K562 (cell line): ENCODE measurements around the gene SLC5A10. TPM values are rescaled to one million over a fixed set of nuclear protein-coding genes. Genes with fewer than 3 reads are reported as not detected.

Experiments used
- ATAC-seq: fragments of 200-7000 bp; cut with Tn5 transposase; 3 replicates; pipeline ENCODE4 v1.9.1; 2020; ENCODE audit warnings: moderate library complexity
- BruUV-seq: library from RNA; stranded (reverse); fragments of 400-500 nt; replicated peaks from 2 replicates; lab custom pipeline; 2021; lab: Mats Ljungman, UMichigan
- CTCF ChIA-PET: fragments of 300-600 bp; formaldehyde crosslinking; extraction: SDS; loops from one replicate; lab custom pipeline; 2021; ENCODE audit warnings: low intra/inter-chr PET ratio; lab: Yijun Ruan, JAX
- POLR2A ChIA-PET: fragments of 300-600, 350-650 bp; sonication (Branson Sonifier 250); formaldehyde crosslinking; extraction: SDS; loops from one replicate; lab custom pipeline; 2021; ENCODE audit warnings: antibody characterized with exemption, inconsistent platforms; lab: Yijun Ruan, JAX
- DNase-seq, 4 experiments: peaks; one replicate each; pipeline versions ENCODE4 v3.0.0 to v3.0.0-alpha.2; 2011 to 2018; ENCODE audit warnings: low spot score in 3 of 4, mixed read lengths in 3 of 4; ENCODE audit errors: extremely low read depth in 1 of 4
- FAIRE-seq: peaks from 2 replicates; lab custom pipeline; 2011; peaks lifted over from hg19 to GRCh38; lab: Jason Lieb, UNC
- H2AFZ ChIP-seq: 2 replicates; pipeline ENCODE4 v1.6.0; 2011; ENCODE audit warnings: low read depth, low read length, control low read depth, inconsistent platforms
- H3K27ac ChIP-seq: fragments of 200-600 bp; 3 replicates; pipeline ENCODE4 v1.8.0; 2011; ENCODE audit warnings: low read depth, mild to moderate bottlenecking, control low read depth, inconsistent platforms, low read length, moderate library complexity, mixed read lengths; ENCODE audit errors: extremely low read depth
- H3K27me3 ChIP-seq, 2 experiments: fragments of 300-600 bp in 1 of 2; 2 replicates in 1 of 2; 3 replicates in 1 of 2; pipeline versions ENCODE4 v1.6.0 to v1.8.0; 2011; ENCODE audit warnings: inconsistent platforms in 2 of 2, low read length in 2 of 2, mild to moderate bottlenecking in 1 of 2, mixed read lengths in 1 of 2, moderate library complexity in 1 of 2; ENCODE audit not compliant: control insufficient read depth in 2 of 2, insufficient read depth in 2 of 2
- H3K36me3 ChIP-seq: fragments of 300-600 bp; 3 replicates; pipeline ENCODE4 v1.8.0; 2011; ENCODE audit warnings: mild to moderate bottlenecking, low read length, inconsistent platforms; ENCODE audit not compliant: control insufficient read depth, insufficient read depth
- H3K4me1 ChIP-seq, 2 experiments: fragments of 200-600 bp in 1 of 2; replicated peaks in 1 of 2; 2 replicates in 1 of 2; 3 replicates in 1 of 2; pipeline versions ENCODE4 v1.5.1 to v1.8.0; 2011; ENCODE audit warnings: inconsistent platforms in 2 of 2, low read length in 2 of 2, mild to moderate bottlenecking in 1 of 2, mixed read lengths in 1 of 2, moderate library complexity in 1 of 2; ENCODE audit not compliant: control insufficient read depth in 2 of 2, insufficient read depth in 2 of 2
- H3K4me2 ChIP-seq: 2 replicates; pipeline ENCODE4 v1.6.1; 2011; ENCODE audit warnings: low read length, control low read depth, inconsistent platforms, mixed read lengths; ENCODE audit not compliant: insufficient read depth
- H3K4me3 ChIP-seq: fragments of 200-600 bp; sonication (generic), shearing (Covaris generic); 2 replicates; pipeline ENCODE4 v1.5.1; 2016; ENCODE audit warnings: control low read depth, inconsistent platforms
- H3K79me2 ChIP-seq: fragments of 200-600 bp; 3 replicates; pipeline ENCODE4 v1.8.0; 2011; ENCODE audit warnings: low read length, inconsistent platforms; ENCODE audit not compliant: control insufficient read depth, insufficient read depth
- H3K9ac ChIP-seq, 2 experiments: 2 replicates each; pipeline versions ENCODE4 v1.6.0 to v1.6.1; 2011; ENCODE audit warnings: low read depth in 2 of 2, low read length in 2 of 2, control low read depth in 1 of 2, inconsistent platforms in 1 of 2, mild to moderate bottlenecking in 1 of 2, mixed read lengths in 1 of 2; ENCODE audit not compliant: insufficient read depth in 1 of 2
- H3K9me1 ChIP-seq: one replicate; pipeline ENCODE4 v1.6.0; 2011; ENCODE audit warnings: inconsistent platforms, mild to moderate bottlenecking, low read length, moderate library complexity; ENCODE audit not compliant: control insufficient read depth, insufficient read depth
- H3K9me3 ChIP-seq: replicated peaks from 2 replicates; pipeline ENCODE4 v1.5.1; 2011; ENCODE audit warnings: low read depth, low read length, inconsistent platforms; ENCODE audit not compliant: control insufficient read depth, insufficient read depth
- H4K20me1 ChIP-seq: replicated peaks from 2 replicates; pipeline ENCODE4 v1.6.1; 2011; ENCODE audit warnings: low read length, inconsistent platforms, mixed read lengths; ENCODE audit not compliant: control insufficient read depth, insufficient read depth
- ELF2 ChIP-seq: fragments of 250-450 bp; sonication (Bioruptor Pico); IDR thresholded peaks from 2 replicates; pipeline ENCODE4 v1.5.0; 2021; ENCODE audit warnings: mild to moderate bottlenecking
- EP300 ChIP-seq: IDR thresholded peaks from 2 replicates; pipeline ENCODE4 v1.6.1; 2012; ENCODE audit warnings: low read length, improper control_type of control experiment
- FOS ChIP-seq: IDR thresholded peaks from 3 replicates; pipeline ENCODE4 v1.6.1; 2011; ENCODE audit not compliant: insufficient read length; ENCODE audit errors: extremely low read depth
- GABPB1 ChIP-seq: sonication (generic); formaldehyde crosslinking; IDR thresholded peaks from 2 replicates; pipeline ENCODE4 v1.8.0; 2022; ENCODE audit warnings: mild to moderate bottlenecking, missing genetic modification reagents
- HMGN3 ChIP-seq: IDR thresholded peaks from 2 replicates; pipeline ENCODE4 v1.6.1; 2011; ENCODE audit warnings: borderline replicate concordance, low read depth, mild to moderate bottlenecking, mixed read lengths, low read length; ENCODE audit not compliant: insufficient read length; ENCODE audit errors: extremely low read depth
- NCOA1 ChIP-seq: fragments of 450-650 bp; IDR thresholded peaks from 2 replicates; pipeline ENCODE4 v1.6.1; 2016; ENCODE audit warnings: low read depth
- NCOR1 ChIP-seq: fragments of 450-650 bp; IDR thresholded peaks from 2 replicates; pipeline ENCODE4 v1.6.1; 2016; ENCODE audit warnings: mild to moderate bottlenecking, moderate library complexity
- NFRKB ChIP-seq: fragments of 450-650 bp; IDR thresholded peaks from 2 replicates; pipeline ENCODE4 v1.6.1; 2016; ENCODE audit warnings: low read depth
- POLR2AphosphoS2 ChIP-seq: IDR thresholded peaks from 2 replicates; pipeline ENCODE4 v1.6.1; 2012; ENCODE audit warnings: low read length, improper control_type of control experiment
- POLR3A ChIP-seq: IDR thresholded peaks from 2 replicates; pipeline ENCODE4 v1.6.1; 2011; ENCODE audit warnings: borderline replicate concordance, mild to moderate bottlenecking, moderate library complexity; ENCODE audit not compliant: insufficient read length, insufficient read depth; ENCODE audit errors: extremely low read depth
- SLC30A9 ChIP-seq: fragments of 250-450 bp; sonication (Bioruptor Pico); IDR thresholded peaks from 2 replicates; pipeline ENCODE4 v1.8.0; 2022; ENCODE audit warnings: mild to moderate bottlenecking, moderate library complexity
- SOX6 ChIP-seq: fragments of 450-650 bp; IDR thresholded peaks from 2 replicates; pipeline ENCODE4 v1.6.1; 2014; ENCODE audit warnings: mild to moderate bottlenecking
- SP2 ChIP-seq: IDR thresholded peaks from 2 replicates; pipeline ENCODE4 v1.6.1; 2011; ENCODE audit warnings: mild to moderate bottlenecking, low read depth, low read length, moderate library complexity; ENCODE audit not compliant: poor library complexity, severe bottlenecking; ENCODE audit errors: extremely low read depth
- ZNF124 ChIP-seq: sonication (generic); formaldehyde crosslinking; IDR thresholded peaks from 2 replicates; pipeline ENCODE4 v1.8.1; 2022; ENCODE audit warnings: missing genetic modification reagents
- ZNF780A ChIP-seq: fragments of 250-450 bp; sonication (Bioruptor Pico); IDR thresholded peaks from 2 replicates; pipeline ENCODE4 v1.5.0; 2021; ENCODE audit warnings: mild to moderate bottlenecking
- ZNF79 ChIP-seq: fragments of 250-450 bp; sonication (Bioruptor Pico); IDR thresholded peaks from 2 replicates; pipeline ENCODE4 v1.4.0; 2020; ENCODE audit warnings: low read depth, mild to moderate bottlenecking, moderate library complexity
- ZSCAN29 ChIP-seq: fragments of 450-650 bp; IDR thresholded peaks from 2 replicates; pipeline ENCODE4 v1.6.1; 2017
- ZZZ3 ChIP-seq: fragments of 450-650 bp; IDR thresholded peaks from 2 replicates; pipeline ENCODE4 v1.6.1; 2016; ENCODE audit warnings: antibody characterized with exemption, mild to moderate bottlenecking, moderate library complexity
- WGBS: fragments of 100-300 bp; shearing (Covaris generic); methylation state at CpG from one replicate; pipeline ENCODE4 v1.1.6; 2016; ENCODE audit warnings: low coverage, mixed read lengths; ENCODE audit not compliant: insufficient coverage; ENCODE audit errors: missing lambda C conversion rate; 5-methylcytosine and 5-hydroxymethylcytosine counted together
- in situ Hi-C: fragments of 300-500 bp; cut with MboI; formaldehyde crosslinking; loops from 4 replicates; pipeline ENCODE4 v1.15.0; 2018; ENCODE audit warnings: inconsistent platforms, mixed read lengths
- intact Hi-C: fragments of 100-400 bp; cut with micrococcal nuclease; formaldehyde crosslinking; loops from 2 replicates; pipeline ENCODE4 v1.14.2; 2022
- polyA plus RNA-seq, 8 experiments: library from polyadenylated mRNA; depleted of rRNA in 4 of 8; stranded (reverse) in 5 of 8; unstranded in 3 of 8; fragments of >200 nt; fragmentation: Nextera tagmentation in 2 of 8; fragmentation: Illumina TruSeq in 1 of 8; extraction: Ambion mirVana in 2 of 8; extraction: Trizol in 1 of 8; gene quantifications; 2 replicates each; pipeline versions ENCODE4 v1.2.1 to v1.2.3, GENCODE V29; 2011 to 2014; ENCODE audit warnings: inconsistent platforms in 1 of 8, missing spikeins in 1 of 8
- total RNA-seq, 7 experiments: library from RNA; depleted of rRNA in 6 of 7; stranded (reverse); fragments of >200 nt in 6 of 7; fragmentation: Illumina TruSeq in 2 of 7; extraction: Trizol in 2 of 7; gene quantifications; 2 replicates each; pipeline versions ENCODE4 v1.2.1 to v1.2.3, GENCODE V29; 2011 to 2021; ENCODE audit warnings: low replicate concordance in 1 of 7
- TF ChIP-seq, protein P1 (sequence below): fragments of 450-650 bp; IDR thresholded peaks from 2 replicates; pipeline ENCODE4 v1.7.1; 2018; ENCODE audit warnings: mild to moderate bottlenecking, low read depth; ENCODE audit not compliant: partially characterized antibody
- TF ChIP-seq, protein P2 (sequence below): fragments of 250-450 bp; sonication (Bioruptor Pico); IDR thresholded peaks from 2 replicates; pipeline ENCODE4 v1.8.0; 2021; ENCODE audit warnings: moderate library complexity, mild to moderate bottlenecking, inconsistent platforms

Gene SLC5A10
- total and polyA plus RNA-seq, 9 of the 15 experiments (the other 6 are each of a cell fraction or from before 2014, with no cell fraction given) = 0.03 to 0.09 (median 0.03) TPM; not detected in 5

DNA sequence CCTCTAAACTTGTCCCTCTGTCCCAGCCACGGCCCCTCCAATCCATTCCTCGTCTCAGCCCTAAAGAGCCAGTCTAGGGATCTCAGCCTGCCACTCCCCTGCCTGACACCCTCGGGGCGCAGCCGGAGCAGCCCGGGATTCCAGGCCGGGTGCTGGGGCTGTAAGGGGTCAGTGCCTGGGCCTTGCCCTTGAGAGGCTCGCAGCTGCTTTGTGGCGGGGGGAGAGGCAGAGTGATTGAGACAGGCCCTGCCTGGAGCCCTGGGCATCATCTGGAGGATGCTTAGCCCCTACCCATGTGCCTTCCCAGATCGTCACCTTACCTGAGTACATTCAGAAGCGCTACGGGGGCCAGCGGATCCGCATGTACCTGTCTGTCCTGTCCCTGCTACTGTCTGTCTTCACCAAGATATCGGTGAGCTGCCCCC is 8.3 kb downstream of the SLC5A10 start:
- Histone ChIP-seq H3K4me2 (no peak overlapping the region), H3K27me3 (no peaks in the 10 kb centered on the region), H3K36me3 (no peaks in the 10 kb centered on the region), H3K9ac (no peak overlapping the region; a peak in 1 of 4 replicates), H3K9me1 (no peaks in the 10 kb centered on the region), H2AFZ (no peak overlapping the region), H3K4me1 (peaks cover 0 to 28% of the 10 kb centered on the region in 2 experiments; a peak in 2 of 5 replicates), H3K27ac (no peak overlapping the region), H3K4me3 (no peak overlapping the region), H3K9me3 (no peaks in the 10 kb centered on the region), H4K20me1 (no peaks in the 10 kb centered on the region), H3K79me2 (no peaks in the 10 kb centered on the region)
- FAIRE-seq = no peak
- 58% methylated on average over 7 of the region's 15 CpGs for WGBS
- intact Hi-C loops = no loop called here
- BruUV-seq = no TSS peak
- in situ Hi-C loops = no loop called here
- POLR2A ChIA-PET = no interaction called here
- ATAC-seq = no peak
- TF ChIP-seq ZZZ3 = no peak
- TF ChIP-seq GABPB1 = no peak
- no peak for TF ChIP-seq ELF2 (CRISPR knock-in tag)
- no peak for TF ChIP-seq NCOR1
- no peak for TF ChIP-seq SP2
- TF ChIP-seq, protein P1, sequence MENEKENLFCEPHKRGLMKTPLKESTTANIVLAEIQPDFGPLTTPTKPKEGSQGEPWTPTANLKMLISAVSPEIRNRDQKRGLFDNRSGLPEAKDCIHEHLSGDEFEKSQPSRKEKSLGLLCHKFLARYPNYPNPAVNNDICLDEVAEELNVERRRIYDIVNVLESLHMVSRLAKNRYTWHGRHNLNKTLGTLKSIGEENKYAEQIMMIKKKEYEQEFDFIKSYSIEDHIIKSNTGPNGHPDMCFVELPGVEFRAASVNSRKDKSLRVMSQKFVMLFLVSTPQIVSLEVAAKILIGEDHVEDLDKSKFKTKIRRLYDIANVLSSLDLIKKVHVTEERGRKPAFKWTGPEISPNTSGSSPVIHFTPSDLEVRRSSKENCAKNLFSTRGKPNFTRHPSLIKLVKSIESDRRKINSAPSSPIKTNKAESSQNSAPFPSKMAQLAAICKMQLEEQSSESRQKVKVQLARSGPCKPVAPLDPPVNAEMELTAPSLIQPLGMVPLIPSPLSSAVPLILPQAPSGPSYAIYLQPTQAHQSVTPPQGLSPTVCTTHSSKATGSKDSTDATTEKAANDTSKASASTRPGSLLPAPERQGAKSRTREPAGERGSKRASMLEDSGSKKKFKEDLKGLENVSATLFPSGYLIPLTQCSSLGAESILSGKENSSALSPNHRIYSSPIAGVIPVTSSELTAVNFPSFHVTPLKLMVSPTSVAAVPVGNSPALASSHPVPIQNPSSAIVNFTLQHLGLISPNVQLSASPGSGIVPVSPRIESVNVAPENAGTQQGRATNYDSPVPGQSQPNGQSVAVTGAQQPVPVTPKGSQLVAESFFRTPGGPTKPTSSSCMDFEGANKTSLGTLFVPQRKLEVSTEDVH = no peak
- TF ChIP-seq NFRKB = no peak
- TF ChIP-seq, protein P2, sequence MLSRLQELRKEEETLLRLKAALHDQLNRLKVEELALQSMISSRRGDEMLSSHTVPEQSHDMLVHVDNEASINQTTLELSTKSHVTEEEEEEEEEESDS (CRISPR knock-in tag) = no peak
- TF ChIP-seq SOX6 = no peak
- TF ChIP-seq EP300 = no peak
- no peak for TF ChIP-seq ZNF79
- no peak for TF ChIP-seq ZNF124 (CRISPR knock-in tag)
- TF ChIP-seq FOS = no peak
- no peak for TF ChIP-seq ZNF780A (CRISPR knock-in tag)
- no peak for TF ChIP-seq ZSCAN29
- TF ChIP-seq POLR2AphosphoS2 = no peak
- no peak for TF ChIP-seq HMGN3
- TF ChIP-seq POLR3A = no peak
- no peak for TF ChIP-seq NCOA1
- TF ChIP-seq SLC30A9 (CRISPR knock-in tag) = no peak
- DNase-seq = no peak
- CTCF ChIA-PET = no interaction called here
